Measurements from ENCODE around the gene HABP2.

DNA sequence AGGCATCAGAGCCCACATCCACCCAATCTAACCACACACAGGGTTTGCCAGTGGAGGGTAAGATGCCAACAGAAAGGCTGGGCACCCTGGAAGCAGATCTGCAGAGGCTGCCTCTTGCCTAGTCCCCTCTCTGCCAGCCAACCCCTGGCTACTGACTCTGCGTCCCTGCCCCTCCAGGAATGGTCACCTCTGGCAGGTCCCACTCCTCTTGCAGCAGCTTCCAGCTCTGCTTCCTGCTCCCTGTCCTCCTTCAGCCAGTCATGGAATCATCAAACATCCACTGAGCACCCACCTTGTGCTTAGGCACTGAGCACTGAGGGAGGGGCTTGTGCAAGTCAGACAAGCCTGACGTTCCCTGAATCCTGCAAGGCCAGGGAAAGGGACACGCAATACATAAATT, 20.1 kb upstream of the HABP2 start:
- TF ChIP-seq, protein P1, sequence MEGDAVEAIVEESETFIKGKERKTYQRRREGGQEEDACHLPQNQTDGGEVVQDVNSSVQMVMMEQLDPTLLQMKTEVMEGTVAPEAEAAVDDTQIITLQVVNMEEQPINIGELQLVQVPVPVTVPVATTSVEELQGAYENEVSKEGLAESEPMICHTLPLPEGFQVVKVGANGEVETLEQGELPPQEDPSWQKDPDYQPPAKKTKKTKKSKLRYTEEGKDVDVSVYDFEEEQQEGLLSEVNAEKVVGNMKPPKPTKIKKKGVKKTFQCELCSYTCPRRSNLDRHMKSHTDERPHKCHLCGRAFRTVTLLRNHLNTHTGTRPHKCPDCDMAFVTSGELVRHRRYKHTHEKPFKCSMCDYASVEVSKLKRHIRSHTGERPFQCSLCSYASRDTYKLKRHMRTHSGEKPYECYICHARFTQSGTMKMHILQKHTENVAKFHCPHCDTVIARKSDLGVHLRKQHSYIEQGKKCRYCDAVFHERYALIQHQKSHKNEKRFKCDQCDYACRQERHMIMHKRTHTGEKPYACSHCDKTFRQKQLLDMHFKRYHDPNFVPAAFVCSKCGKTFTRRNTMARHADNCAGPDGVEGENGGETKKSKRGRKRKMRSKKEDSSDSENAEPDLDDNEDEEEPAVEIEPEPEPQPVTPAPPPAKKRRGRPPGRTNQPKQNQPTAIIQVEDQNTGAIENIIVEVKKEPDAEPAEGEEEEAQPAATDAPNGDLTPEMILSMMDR (IDR thresholded peaks at IDR 0.05) = no peak
- TF ChIP-seq POLR2A (IDR thresholded peaks at IDR 0.05) = no peak
